ENCODE results near the gene RREB1. TPM values are rescaled to one million over a fixed set of nuclear protein-coding genes. Genes with fewer than 3 reads are reported as not detected.

RREB1 gene
- total RNA-seq, 1 donor from 2014 or later, result 28.3 TPM

GRCh38 chr6:7215798-7216231 lies 108.1 kb downstream of the RREB1 start:
- Mint-ChIP-seq H3K27ac (ENCODE audit: unreplicated experiment) (no peak overlapping the region), H3K36me3 (ENCODE audit: low read depth) (peaks cover 5% of the 10 kb centered on the region), H3K4me1 (peaks cover 11% of the 10 kb centered on the region), H3K9me3 (no peaks in the 10 kb centered on the region), H3K27me3 (ENCODE audit: low read depth) (no peaks in the 10 kb centered on the region), H3K4me3 (no peak overlapping the region)
- no peak for TF ChIP-seq CTCF (conservative IDR thresholded peaks at IDR 0.05)
- DNase-seq (ENCODE audit: low read depth, low spot score), result no peak

DNA sequence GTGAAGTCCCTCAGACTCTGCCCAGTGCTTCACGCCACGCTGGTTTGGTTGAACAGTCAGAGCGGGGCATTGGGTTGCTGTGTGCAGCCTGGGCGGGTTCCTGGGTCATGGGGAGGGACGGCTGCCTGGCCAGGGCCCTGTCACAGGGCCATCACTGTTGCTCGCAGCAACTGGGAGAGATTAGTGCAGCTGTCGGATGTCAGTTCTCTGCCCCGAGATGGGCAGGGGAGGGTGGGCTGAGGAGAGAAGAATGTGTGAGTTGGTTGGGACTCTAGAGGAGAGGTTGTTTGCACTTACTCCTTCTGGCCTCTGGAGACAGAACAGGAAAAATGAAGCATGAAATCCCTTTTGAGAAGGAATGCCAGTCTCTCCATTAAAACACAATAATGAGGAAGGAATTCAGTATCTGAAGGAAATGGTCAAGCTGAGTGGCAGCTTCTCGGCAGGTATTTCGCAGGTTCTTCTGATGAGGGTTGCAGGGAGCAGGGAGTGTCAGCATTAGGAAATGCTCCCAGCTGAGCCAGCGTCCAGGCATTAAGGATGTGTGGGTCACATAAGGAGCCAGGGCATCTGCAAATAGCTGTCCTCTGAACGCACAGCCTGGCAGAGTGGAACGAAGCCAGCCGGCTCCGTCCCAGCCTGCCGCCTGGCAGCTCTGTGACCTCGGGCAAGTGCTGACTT lies 109.3 kb downstream of the RREB1 start:
- peak; percentile 26 for TF ChIP-seq CTCF (conservative IDR thresholded peaks at IDR 0.05)
- Mint-ChIP-seq H3K27me3 (ENCODE audit: low read depth) (no peaks in the 10 kb centered on the region), H3K27ac (ENCODE audit: unreplicated experiment) (peak overlapping the region; percentile 8), H3K36me3 (ENCODE audit: low read depth) (peaks cover 4% of the 10 kb centered on the region), H3K4me1 (peaks cover 11% of the 10 kb centered on the region), H3K4me3 (no peak overlapping the region), H3K9me3 (no peaks in the 10 kb centered on the region)
- no peak for DNase-seq (ENCODE audit: low read depth, low spot score)

DNA sequence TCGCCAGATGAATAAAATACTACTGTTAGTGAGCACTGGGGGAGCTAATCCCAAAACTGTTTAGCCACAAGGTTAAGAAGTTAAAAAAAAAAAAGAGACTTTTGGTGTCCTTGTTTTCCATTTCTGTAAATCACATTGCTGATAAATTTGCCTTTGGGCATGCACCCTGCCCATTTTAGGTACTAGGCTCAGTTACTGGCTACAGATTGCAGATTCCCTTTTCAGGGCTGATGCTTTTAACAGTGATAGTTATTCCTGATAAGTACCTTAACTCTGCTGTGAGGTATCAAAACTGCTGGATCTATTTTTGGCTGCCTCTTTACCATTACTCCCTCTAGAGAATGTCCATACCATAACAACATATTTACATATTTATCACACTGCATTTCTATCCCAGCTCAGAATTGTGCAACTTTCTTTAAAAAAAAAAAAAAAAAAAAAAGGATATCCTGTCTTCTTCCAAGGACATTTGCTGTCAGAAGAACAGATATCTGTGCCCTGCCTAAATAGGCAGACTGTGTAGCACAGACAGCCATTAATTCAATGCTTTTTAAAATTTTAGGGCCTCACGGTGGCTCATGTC lies 110.7 kb downstream of the RREB1 start:
- H3K27ac Mint-ChIP-seq (ENCODE audit: unreplicated experiment), result no peak overlapping the region
- DNase-seq (ENCODE audit: low read depth, low spot score), result no peak
- H3K27me3 Mint-ChIP-seq (ENCODE audit: low read depth), result no peaks in the 10 kb centered on the region
- peaks cover 4% of the 10 kb centered on the region for H3K36me3 Mint-ChIP-seq (ENCODE audit: low read depth)
- H3K4me1 Mint-ChIP-seq, result peaks cover 11% of the 10 kb centered on the region
- H3K9me3 Mint-ChIP-seq, result no peaks in the 10 kb centered on the region
- H3K4me3 Mint-ChIP-seq, result no peak overlapping the region
- no peak for TF ChIP-seq CTCF (conservative IDR thresholded peaks at IDR 0.05)

- H3K27me3 Mint-ChIP-seq (ENCODE audit: low read depth), result no peaks in the 10 kb centered on the region
- H3K27ac Mint-ChIP-seq (ENCODE audit: unreplicated experiment), result no peak overlapping the region
- no peaks in the 10 kb centered on the region for H3K9me3 Mint-ChIP-seq
- peaks cover 11% of the 10 kb centered on the region for H3K4me1 Mint-ChIP-seq
- H3K36me3 Mint-ChIP-seq (ENCODE audit: low read depth), result peaks cover 4% of the 10 kb centered on the region
- no peak for TF ChIP-seq CTCF (conservative IDR thresholded peaks at IDR 0.05)
- DNase-seq (ENCODE audit: low read depth, low spot score), result no peak
- H3K4me3 Mint-ChIP-seq, result no peak overlapping the region
Measured at GRCh38 chr6:7219310-7219709, 111.5 kb downstream of the RREB1 start.

GRCh38 chr6:7222197-7222596 lies 114.4 kb downstream of the RREB1 start:
- peaks cover 1% of the 10 kb centered on the region for H3K4me1 Mint-ChIP-seq
- H3K4me3 Mint-ChIP-seq, result no peak overlapping the region
- DNase-seq (ENCODE audit: low read depth, low spot score), result no peak
- H3K27ac Mint-ChIP-seq (ENCODE audit: unreplicated experiment), result no peak overlapping the region
- H3K9me3 Mint-ChIP-seq, result no peaks in the 10 kb centered on the region
- TF ChIP-seq CTCF (conservative IDR thresholded peaks at IDR 0.05), result no peak
- no peaks in the 10 kb centered on the region for H3K36me3 Mint-ChIP-seq (ENCODE audit: low read depth)
- no peaks in the 10 kb centered on the region for H3K27me3 Mint-ChIP-seq (ENCODE audit: low read depth)

All from neural crest cell (in vitro differentiated cells).